DMS114 treated with DMSO at 0.1 percent for 48 hours (cell line): ENCODE results near the gene GFOD1.
A peak's percentile ranks its signal among the peaks of the same experiment; 100 is the strongest.

ENCODE experiments used
- DNase-seq: peaks from one replicate; lab custom pipeline; 2025; ENCODE audit not compliant: unreplicated experiment; lab: John Stamatoyannopoulos, UW

Gene GFOD1

DNA sequence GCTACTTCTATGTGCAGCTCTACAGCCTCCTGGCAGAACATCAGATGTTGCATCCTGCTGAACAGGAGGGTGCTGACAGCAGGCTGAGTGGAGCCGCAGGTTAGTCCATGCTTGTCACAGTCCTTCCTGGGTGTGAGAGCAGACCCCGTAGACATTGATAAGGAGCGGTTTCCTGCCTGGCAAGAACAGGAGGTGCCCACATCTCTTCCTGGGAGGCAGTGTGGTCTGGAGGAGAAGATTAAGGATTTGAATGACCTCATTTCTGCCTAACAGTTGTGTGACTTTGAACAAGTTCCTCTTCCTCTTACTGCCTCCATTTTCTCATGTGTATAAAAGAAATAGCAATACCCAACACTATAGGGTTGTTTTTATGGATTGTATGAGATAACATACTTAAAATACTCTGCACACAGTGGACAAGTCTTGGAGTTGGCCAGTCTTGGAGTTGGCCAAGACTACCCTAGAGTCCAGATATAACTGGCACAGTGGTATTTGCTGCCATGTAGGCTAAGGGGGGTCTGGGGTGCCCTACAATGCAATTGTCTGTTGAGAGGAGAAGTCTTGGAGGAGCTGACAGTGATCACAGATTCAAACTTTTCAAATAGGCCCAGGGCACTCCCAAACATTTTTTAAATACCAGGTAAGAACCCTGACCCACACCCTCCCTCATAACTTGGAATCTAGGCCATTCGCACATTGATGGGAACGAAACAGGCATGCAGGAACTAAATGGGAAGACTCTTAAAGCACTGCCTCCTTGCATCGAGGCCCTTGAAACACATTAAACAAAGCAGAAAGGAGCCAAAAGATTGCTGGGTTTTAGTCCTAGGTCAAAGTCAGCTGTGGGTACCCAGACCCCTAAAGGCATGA lies 126.5 kb downstream of the GFOD1 start:
- DNase-seq: no peak

GRCh38 chr6:13359287-13359686 lies 128.1 kb downstream of the GFOD1 start:
- DNase-seq: no peak

- no peak for DNase-seq
Observed at GRCh38 chr6:13358511-13358910, 128.9 kb downstream of the GFOD1 start.

- no peak for DNase-seq
Observed at GRCh38 chr6:13357551-13358075, 129.8 kb downstream of the GFOD1 start.

- no peak for DNase-seq
Observed at GRCh38 chr6:13355999-13356785, 131.2 kb downstream of the GFOD1 start.

DNA sequence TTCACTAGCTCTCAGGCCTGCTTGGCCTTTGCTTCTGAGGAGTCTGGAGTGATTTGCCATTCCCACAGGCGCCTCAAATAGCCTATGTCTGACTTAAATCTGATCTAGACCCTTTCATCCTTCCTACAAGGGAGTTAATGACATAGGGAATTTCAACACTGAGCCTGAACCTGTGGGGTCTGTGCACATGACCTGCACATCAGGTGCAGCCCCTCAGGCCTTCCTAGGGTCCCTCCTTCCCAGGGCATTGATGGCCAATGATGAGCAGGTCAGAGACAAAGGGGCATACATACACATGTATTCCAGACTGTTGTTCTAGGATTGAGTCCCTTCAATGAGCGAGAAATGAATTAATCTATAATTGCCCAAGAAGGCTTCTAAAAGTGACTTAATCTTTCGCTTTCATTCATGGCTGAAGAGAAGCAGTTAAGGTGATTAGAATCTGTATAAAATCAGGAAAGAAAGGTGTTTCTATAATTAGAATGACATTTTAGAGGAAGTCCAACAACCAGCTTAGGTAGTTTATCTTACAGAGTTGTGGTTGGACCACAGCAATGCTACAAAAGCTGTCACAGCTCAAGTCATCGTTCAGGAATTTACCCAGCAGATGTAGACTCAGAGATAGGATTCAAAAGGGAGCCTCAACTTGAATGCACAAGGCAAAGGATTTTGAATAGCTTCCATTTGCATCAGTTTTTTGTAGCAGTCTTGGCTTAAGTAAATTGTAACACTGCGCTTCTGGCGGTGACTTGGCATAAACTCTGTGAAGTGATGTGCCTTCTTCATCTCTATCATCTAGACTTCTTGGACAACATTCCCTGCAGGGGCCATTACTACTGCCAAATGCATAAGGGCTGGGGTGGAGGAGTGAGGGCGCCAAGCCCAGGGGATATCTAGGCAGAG lies 132.1 kb downstream of the GFOD1 start:
- DNase-seq: no peak

- no peak for DNase-seq
Observed at GRCh38 chr6:13354331-13355042, 132.9 kb downstream of the GFOD1 start.

- DNase-seq: no peak
Observed at GRCh38 chr6:13352165-13352564, 135.2 kb downstream of the GFOD1 start.

DNA sequence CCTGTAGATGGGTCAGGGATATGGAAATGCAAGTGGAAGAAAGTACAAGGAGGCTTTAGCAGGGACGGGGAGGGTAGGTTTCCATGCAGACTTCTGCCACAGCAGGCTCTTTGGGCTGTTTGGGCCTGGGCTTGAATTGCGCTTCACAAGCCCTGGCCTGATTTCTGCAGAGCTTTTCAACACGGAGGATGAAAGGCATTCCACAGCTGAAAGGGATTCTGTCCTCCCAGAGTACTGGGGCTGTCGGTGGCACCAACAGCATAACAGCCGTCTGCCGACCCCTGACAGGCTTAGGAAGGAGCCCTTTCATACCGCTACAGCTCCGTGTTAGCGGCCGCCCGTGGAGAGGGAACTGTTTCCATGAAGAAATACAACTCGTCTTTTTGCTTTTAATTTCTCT lies 136.1 kb downstream of the GFOD1 start:
- no peak for DNase-seq

- DNase-seq: no peak
Observed at GRCh38 chr6:13349811-13350506, 137.4 kb downstream of the GFOD1 start.

DNA sequence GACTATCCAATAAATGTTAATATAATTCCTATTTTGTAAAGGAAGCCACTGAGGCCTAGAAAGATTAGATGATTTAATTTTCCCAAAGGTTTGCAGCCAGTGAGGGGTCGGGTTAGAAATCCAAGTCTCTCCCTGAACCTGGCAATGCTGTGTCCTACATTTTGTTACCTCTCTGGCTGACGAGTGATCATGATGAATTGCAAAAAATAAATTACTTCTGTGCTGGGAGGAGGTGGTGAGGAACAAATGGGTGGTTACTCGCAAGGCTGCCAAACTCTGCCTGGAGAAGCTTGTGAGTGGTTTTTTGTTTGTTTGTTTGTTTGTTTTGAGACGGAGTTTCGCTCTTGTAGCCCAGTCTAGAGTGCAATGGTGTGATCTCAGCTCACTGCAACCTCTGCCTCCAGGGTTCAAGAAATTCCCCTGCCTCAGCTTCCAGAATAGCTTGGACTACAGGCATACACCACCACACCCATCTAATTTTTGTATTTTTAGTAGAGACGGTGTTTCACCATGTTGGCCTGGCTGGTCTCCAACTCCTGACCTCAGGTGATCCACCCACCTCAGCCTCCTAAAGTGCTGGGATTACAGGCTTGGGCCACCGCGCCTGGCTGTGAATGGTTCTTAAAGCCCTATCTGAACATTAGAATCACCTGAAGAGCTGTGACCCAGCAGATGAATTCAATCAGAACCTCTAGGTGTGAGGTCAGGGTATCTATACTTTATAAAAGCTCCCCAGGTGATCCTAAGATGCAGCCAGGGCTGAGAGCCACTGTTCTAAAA lies 138.9 kb downstream of the GFOD1 start:
- DNase-seq: no peak

- DNase-seq: no peak
Observed at GRCh38 chr6:13346245-13346644, 141.2 kb downstream of the GFOD1 start.

DNA sequence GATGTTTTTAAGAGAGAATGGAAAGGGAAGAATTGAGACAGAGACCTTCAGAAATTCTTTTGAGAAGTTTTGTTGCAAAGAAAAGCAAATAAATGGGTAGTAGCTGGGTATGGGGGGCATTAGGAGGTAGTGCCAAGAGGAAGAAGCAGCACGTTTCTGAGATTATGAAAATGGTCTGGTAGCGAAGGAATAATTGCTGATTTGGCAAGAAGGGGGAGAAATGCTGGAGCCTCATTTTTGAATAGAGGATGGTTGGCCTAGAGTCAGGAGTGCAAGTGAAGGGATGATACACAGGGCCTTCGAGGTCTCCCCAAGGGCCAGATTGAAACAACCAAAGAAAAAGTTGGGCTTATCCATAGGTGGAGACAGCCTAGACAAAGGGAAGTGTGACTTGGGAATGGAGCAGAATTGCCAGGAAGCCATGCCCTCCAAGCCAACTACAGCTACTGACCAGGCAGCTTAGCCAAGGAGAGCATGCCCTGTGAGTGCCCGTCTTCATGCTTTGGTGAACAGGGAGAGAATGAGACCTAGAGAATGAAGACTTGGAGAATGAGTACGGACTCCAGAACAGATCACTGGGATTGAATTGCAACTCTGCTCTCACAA lies 144.9 kb downstream of the GFOD1 start:
- DNase-seq: no peak

- no peak for DNase-seq
Observed at GRCh38 chr6:13339863-13340630, 147.4 kb downstream of the GFOD1 start.

DNA sequence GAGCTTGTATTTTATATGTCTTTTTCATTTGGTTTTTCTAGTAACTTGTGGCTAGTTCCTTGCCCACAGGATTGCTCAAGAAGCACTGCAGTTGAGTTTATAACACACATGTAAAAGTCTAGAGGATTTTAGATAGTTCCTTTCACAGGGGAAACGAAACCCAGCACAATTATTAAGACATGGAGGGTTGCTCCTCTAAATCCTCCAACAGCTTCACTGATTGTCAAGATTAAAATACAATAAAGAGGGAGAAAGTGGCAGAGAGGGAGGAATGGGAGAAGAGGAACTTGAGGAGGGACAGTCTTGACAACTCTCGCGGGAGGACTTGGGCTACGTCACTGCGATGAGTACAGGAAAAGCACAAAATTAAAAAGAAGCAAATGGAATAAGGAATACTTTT lies 149.4 kb downstream of the GFOD1 start:
- DNase-seq: no peak

GRCh38 chr6:13336553-13336952 lies 150.8 kb downstream of the GFOD1 start:
- peak; percentile 86 for DNase-seq

GRCh38 chr6:13334953-13335352 lies 152.4 kb downstream of the GFOD1 start:
- no peak for DNase-seq

DNA sequence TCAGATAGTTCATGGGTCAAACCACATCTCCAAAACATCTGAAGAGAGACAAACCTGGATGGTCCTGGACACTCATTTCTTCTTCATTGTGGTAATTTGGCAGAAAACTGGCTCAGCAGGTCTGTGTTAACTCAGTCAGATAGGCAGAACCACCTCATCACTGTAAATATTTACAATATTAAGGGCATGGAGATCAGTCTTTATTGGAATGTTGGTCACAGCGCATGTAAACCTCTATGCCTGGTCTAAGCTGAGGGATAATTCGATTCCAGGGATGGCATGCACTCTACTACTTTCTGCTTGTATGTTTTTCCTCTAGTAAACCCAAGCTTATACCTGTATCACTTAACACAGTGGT lies 155.1 kb downstream of the GFOD1 start:
- no peak for DNase-seq
